ENCODE measurements around the gene PCDHA9.

Gene PCDHA9

DNA sequence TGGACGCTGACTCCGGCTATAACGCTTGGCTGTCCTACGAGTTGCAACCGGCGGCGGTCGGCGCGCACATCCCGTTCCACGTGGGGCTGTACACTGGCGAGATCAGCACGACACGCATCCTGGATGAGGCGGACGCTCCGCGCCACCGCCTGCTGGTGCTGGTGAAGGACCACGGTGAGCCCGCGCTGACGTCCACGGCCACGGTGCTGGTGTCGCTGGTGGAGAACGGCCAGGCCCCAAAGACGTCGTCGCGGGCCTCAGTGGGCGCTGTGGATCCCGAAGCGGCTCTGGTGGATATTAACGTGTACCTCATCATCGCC lies 29.0 kb downstream of the PCDHA9 start:
- no peak for DNase-seq

DNA sequence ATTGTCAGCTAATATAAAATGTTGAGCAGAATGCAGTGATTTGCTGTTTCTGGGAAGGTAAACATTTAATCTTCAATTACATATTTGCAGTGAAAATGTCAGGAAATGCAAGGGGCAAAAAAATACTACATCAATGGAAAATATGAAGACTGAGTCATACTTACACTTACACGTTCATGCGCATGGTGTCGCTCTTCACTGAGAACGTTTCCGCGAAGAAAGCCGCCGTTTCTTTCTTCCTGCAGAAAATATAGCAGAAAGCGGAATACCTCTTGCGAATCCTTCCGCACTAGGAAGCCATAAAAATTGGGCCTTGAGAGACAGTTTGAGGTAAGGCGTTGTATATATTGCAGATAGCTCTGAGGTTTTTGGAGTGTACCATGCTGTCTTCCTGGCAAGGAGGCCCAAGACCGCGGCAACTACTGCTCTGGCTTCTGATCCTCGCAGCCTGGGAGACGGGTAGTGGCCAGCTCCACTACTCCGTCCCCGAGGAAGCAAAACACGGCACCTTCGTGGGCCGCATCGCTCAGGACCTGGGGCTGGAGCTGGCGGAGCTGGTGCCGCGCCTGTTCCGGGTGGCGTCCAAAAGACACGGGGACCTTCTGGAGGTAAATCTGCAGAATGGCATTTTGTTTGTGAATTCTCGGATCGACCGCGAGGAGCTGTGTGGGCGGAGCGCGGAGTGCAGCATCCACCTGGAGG lies 33.9 kb downstream of the PCDHA9 start, which contains the start of gene PCDHA13:
Gene PCDHA13, plus strand, starts transcription at position 236 of the 702 bp plus-strand sequence. Its CDS starts 145 bp downstream, at position 381.
- DNase-seq: no peak

DNA sequence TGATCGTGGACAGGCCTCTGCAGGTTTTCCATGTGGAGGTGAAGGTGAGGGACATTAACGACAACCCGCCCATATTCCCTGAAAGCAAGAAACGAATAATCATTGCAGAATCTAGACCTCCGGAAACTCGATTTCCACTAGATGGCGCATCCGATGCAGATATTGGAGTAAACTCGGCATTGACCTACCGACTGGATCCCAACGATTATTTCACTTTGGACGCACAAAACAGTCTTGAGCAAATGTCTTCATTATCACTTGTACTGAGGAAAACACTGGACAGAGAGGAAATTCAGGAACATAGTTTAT lies 34.4 kb downstream of the PCDHA9 start:
- DNase-seq: no peak

DNA sequence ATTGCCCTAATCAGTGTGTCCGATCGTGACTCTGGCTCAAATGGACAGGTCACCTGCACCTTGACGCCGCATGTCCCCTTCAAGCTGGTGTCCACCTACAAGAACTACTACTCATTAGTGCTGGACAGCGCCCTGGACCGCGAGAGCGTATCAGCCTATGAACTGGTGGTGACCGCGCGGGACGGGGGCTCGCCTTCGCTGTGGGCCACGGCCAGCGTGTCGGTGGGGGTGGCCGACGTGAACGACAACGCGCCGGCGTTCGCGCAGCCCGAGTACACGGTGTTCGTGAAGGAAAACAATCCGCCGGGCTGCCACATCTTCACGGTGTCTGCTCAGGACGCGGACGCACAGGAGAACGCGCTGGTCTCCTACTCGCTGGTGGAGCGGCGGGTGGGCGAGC lies 35.2 kb downstream of the PCDHA9 start:
- DNase-seq: no peak

DNA sequence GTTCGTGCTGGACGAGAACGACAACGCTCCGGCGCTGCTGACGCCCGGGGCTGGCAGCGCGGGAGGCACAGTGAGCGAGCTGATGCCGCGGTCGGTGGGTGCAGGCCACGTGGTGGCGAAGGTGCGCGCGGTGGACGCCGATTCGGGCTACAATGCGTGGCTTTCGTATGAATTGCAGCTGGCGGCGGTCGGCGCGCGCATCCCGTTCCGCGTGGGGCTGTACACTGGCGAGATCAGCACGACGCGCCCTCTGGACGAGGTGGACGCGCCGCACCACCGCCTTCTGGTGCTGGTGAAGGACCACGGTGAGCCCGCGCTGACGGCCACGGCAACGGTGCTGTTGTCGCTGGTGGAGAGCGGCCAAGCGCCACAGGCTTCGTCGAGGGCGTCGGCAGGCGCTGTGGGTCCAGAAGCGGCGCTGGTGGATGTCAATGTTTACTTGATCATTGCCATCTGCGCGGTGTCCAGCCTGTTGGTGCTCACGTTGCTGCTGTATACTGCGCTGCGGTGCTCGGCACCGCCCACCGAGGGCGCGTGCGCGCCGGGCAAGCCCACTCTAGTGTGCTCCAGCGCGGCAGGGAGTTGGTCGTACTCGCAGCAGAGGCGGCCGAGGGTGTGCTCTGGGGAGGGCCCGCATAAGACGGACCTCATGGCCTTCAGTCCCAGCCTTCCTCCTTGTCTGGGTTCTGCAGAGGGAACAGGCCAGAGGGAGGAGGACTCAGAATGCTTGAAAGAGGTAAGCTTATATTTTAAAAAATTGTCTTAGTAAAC lies 35.9 kb downstream of the PCDHA9 start:
- no peak for DNase-seq
